ENCODE measurements around the gene MAP4K4.
"Not testable (repeated sequence)": the region's sequence is repeated elsewhere in the genome, so short reads cannot be mapped to it uniquely, and the experiment has no call there.

Gene MAP4K4

DNA sequence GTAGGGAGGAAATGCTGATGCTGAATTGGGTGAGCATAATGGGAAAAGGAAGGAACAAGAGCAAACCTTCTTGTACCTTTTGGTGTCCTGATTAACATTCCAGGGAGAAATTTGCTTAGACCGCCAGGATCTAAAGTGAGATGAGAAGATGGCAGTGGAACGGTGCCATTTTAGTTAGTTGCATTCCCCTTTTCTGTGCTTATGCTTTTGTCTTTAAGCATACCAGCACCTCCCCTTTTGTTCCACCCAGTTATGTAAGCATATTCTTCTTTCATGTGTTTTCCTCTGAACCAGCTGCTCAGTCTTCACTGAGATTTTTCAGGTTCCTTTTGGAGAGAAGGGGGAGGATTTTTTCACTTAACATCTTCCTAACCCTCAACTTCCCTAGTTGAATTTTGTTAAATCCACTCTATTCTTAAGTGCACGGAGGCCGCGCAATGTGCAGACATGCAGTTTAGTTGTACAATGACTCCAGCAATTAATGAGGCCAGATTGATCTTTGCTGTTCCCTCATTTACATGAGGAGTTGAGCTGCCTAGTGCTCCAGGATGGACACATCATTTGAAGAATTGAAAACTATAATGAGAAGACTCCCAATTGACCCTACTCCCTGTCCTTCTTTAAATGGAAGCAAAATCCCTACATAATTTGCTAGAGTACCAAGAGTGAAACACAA, 73.9 kb downstream of the MAP4K4 start:
- DNase-seq: no peak

DNA sequence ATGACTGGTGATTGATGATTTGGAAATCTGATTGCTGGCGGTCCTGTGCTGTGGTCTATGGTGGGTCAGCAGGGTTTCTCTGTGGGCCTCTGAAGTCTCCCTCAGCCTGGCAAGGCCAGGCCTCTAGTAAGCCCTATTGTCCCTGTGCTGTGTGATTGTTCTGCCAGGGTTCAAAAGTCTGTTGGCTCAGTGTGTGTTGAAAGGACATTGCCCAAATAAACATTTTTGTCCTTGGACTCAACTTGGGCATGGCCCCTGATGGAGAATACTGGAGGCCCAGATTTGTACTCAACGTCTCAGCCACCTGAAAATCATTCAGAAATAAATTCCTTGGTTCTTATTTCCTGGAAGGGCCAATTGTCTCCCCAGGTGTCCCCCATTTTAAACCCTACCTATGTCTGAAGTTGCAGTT, 74.4 kb downstream of the MAP4K4 start:
- no peak for DNase-seq

DNA sequence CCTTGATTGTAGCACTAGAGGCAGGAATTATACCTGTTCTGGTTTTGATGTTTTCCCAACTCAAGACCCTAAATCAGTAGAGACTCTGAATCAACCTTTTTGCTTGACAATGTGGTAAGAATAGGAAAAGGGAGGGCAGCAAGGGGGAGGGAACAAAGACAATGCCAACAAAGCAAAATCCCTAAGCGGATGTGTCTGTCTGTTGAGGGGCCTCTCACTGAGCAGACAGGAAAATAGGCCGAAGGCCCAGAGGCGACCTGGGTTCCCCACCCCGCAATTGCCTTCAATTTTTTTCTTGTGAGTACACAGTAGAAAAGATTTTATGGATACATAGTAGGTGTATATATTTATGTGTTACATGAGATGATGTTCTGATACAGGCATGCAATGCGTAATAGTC, 75.6 kb downstream of the MAP4K4 start:
- no peak for DNase-seq

DNA sequence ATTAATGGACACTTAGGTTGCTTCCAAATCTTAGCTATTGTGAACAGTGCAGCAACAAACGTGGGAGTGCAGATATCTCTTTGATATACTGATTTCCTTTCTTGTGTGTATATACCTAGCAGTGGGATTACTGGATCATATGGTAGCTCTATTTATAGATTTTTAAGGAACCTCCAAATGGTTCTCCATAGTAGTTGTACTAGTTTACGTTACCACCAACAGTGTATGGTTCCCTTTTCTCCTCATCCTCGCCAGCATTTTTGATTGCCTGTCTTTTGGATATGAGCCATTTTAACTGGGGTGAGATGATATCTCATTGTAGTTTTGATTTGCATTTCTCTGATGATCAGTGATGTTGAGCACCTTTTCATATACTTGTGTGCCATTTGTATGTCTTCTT, 76.5 kb downstream of the MAP4K4 start:
- not testable (repeated sequence) for DNase-seq

DNA sequence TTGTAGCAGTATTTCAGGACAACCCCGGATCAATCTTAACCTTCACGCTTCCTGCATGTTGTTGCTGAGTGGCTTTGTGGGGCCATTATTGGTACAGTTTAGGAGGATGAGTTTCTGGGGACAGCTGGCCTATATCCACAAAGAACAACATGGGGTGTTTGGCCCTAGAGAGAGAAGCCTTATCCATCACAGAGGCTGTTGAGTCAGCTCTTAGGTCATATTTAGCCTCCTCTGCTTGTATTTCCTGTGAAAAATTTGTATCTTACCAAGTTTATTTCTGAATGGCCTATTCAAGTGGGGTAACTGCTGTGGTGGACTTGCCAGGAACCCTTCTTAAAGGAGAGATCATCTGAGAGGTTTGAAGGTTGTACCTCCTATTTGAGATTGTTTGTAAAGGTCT, 77.6 kb downstream of the MAP4K4 start:
- DNase-seq: no peak

DNA sequence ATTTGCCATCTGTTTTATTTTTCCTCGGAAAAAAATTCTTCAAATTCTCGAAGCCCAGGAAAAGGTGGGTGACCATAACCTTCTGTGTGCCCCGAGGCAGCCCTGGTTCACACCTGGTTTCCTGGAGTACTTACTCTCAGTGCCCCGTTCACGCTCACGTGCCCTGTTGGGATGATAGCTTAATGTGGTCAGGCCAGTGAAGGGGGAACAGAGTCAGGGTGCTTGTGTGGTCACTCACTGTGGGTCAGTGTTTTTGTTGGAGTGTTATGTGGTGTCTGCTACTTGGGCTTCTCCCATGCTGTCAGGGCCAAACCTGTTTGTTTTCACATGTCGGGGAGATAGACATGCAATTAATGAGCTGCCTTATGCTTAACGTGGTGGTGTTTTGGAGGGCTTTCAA, 78.1 kb downstream of the MAP4K4 start:
- no peak for DNase-seq

DNA sequence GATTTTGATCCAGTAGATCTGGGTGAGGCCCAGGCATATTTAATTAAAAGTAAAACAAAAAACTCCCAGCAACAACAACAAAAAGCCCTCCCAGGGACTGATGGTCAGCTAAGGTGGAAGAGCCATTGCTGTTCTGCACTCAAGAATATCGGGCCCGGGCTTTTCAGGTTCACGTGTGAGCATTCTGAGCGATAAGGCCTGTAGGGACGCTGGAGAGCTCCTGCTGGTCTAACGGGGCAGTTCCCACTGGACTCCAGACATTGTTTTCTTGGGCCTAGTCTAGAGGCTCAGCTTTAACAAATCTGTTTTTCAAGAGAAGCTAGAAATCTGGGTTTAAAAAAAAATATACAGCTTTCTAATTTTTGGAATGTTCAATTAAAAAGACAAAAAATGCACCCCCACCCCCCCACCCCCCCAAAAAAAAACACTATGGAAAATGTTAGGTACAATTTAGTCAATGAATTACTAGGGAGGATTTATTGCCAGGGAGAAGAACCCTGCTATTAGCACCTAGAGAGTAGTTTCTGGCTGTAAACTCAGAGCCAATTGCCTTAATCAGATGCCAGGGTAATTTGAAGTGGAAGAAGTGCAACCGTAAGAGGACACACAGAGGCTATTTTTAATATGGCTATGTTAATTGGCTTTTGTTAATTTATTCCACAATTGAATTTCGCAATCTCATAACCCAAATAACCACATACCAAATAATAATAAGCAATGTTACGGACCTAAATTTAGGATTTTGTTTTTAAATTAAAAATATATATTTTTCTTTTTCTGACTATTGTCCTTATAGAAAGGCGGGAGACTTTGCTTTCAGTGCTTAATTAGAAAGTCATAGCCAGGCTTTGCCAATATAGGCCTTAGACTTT, 78.9 kb downstream of the MAP4K4 start:
- no peak for DNase-seq

DNA sequence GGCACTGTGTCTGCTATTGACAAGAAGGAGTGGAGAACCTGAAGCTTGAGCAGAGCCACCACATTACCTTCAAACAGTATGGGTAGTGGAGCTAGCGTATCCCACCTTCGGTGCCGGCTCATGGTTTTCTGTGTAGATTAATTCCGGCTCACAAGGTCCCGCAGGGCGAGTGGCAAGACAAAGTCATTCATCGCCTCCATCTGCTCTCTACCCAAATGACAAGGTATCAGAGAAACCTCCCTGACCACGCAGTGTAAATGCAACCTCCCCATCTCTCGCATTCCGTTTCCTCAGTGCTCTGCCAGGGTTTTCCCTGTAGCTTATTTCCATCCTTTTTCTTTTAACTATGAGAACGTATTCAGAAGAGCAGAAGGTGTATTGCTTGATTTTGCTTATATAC, 79.8 kb downstream of the MAP4K4 start:
- DNase-seq: no peak

DNA sequence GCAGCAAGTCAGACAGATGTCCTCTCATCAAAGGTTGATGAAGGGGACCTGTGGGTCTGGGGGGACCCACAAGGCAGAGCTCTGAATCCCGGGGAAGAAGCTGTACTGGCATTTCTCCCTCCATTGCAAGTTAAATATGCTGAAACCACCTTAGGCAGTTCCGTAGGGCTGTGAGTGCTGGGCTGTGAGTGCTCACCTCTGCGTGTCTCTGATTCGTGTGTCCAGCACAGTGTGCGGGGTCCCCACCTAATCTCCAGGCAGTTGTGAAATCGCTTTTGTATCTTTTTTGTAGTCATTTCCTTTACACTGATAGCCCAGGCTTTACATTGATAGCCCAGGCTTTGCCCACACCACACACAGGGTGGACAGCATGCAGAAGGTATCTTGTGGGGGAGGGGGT, 80.6 kb downstream of the MAP4K4 start:
- no peak for DNase-seq

DNA sequence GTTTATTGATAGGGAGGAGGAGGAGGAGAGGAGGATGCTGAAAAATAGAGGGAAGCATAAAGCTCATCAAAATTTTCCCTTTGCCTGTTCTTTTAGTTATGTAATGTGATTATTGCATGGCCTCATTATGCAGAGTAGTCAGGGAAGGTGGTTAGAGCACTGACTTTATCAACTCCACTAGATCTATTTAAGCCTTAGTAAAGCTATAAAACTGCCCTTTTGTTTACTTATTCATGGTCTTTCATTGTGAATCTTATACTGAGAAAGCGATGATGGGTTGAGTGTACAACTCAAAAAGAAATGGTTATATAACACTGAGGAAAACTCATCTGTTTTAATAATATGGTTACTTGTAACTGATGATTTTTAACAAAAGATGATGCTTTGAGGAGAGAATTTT, 81.7 kb downstream of the MAP4K4 start:
- DNase-seq: no peak

DNA sequence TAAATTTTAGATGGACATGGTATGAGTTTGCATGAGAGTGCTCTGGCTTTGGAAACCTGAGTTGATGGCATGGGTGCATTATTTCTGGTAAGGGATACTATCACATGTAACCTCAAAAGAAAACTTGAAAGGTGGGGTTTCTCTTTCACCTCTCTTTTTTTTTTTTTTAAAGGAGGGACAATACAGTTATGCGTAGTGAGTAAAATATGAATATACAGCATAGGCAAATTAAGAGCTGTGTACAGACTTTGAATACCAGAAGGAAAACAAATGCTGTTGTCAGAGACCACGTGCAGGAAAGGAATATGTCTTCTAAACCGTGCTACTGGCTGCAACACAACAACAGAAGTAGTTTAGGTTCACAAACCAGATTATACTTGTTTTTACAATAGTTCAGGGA, 82.1 kb downstream of the MAP4K4 start:
- DNase-seq: no peak

DNA sequence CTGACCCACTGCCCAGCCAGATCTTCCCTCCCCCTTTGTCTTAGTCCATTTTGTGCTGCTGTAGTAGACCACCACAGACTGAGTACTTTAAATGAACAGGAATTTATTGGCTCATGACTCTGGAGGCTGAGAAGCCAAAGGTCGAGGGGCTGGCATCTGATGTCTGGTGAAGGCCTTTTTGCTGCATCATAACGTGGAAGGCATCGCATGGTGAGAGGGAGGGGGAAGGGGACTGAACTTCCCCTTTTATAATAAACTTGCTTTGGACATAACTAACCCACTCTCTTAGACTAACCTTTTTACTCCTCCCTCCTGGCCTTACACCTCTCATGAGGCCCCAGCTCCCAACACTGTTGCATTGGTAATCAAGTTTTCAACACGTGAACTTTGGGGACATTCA, 83.8 kb downstream of the MAP4K4 start:
- peak; percentile 27 for DNase-seq

DNA sequence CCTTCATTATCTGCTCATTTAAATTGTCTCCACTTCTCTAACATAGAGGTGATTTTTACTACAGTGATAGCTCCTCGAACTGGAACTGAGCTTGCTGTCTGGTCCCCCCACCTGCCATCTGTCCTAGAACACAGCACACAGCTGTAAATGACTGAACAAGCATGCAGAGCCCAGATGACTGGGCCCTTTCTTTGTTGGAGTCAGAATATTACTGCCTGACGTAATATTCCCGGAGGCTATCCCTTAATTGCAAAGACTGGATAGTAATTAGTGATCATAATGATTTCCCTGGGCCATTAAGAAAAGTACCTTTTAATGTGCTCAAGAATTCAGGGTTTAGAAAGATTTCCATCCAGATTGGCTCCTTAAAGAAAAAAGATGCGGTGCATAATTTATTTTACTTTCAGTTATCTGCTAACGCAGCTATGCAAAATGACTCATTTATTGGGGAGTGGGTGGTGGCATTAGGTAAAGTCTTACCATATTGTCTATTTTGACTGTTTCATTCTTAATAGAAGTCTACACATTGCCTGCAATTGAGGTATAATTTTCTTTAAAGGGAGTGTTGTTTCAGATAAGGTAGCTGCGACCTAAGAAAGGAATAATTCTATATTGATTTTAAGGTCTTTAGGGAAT, 84.4 kb downstream of the MAP4K4 start:
- no peak for DNase-seq

DNA sequence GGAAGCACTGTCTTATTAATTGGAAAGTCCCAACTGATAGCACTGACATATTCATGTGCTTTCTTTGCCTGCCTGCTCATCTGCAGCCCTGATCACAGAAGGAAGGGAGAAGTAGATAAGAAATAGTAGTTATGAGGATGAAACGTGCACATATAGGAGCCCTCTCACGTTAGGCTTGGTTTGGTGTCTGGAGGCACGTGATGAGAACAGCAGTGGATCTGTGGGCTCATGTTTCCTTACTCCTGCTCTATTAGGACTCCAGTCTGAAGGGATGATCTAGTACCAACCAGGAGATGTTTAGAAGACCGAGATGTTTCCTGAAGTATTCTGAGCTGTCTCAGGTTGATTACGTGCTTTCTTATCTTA, 84.9 kb downstream of the MAP4K4 start:
- no peak for DNase-seq

DNA sequence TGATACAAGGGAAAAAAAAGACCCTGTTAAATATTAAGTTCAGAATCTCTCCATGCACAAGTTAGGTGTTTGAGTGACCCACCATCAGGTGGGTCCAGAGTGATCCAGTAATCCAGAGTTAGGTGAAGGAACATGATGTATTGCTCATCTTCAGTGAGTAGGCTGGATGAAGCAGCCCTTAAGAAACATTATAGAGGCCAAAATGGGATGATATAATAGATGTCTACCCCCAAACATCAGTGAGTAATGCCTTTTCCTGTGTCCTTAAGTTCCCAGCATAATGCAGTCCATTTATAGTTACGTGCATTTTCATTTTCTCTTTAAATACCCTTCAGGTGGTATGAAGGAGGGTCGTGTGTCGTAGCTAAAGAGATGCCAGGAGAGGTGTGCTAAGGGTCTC, 89.6 kb downstream of the MAP4K4 start:
- DNase-seq: no peak

DNA sequence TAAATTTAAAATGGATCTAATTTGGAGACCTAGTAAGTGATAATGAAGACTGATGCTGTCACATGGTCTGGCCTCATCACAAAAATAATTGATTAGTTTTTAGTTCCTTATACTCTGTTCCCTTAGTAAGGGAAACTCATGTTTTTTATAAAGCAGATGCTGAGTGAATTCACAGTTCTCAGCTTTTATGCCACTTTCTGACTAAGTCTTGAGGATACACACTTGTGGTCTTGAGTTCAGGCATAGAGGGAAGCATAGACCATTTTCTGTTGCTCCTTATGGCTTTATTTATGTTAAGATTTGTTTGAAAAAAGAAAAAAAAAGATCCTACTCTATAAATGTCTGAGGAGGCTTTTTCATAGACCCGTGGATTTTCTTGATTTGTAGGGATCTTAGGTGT, 91.1 kb downstream of the MAP4K4 start:
- no peak for DNase-seq

DNA sequence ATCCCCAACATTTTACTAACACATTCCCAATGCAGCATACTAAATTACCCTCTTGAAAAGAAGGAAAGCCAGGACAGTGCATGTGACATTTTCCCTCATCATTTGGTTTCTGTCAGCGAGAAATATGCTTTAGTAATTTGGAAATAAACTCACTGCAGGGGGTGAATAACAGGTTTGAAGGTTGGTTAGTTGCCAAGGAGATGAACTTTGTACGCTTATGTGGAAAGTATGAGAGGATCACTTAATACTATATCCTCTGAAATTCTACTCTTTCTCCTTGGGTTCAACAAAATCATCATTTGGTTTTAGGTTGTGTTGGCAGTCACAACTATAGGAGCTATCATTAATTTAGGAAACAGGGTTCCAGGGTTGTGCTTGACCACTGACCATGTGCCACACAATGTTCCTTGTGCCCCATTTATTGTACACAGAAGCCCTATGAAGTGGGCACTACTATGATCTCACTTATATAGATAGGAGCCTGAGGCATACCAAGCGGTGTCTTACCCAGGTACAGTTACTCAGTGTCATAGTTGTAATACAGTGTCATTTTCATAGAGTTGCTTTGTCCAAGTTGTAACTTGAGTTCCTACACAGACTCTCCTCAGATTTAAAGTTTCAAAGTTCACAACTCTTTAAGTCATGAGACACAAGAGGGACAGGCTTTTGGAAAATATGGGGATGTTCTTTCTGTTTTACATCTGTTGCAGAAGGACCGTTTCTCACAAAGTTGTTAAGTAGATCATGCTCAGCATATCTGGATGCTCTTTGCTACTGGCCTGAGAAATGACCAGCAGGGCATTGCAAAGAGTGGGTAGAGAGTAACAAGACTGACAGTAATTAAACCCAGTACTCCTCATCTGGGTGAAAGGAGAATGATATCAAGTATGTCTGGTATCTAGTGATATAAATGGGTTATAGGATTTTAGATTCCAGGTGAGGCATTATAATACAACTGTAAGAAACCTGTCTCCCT, 91.8 kb downstream of the MAP4K4 start:
- no peak for DNase-seq

DNA sequence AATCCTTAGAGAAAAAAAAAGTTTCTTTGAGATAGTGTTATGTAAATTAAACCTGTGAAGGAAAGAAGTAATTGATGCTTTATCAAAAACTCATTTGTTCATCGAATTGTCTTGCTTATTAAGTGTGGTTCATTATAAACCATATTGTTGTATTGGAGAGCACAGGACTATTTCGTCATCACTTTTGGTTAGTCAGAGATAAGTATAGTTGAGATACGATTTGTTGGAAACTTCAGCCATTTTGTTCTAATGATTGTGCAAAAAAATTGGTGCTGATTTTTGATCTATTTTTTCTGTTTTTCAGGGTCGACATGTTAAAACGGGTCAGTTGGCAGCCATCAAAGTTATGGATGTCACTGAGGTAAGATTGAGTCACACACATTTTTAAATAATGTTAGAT, 92.9 kb downstream of the MAP4K4 start:
- DNase-seq: no peak

DNA sequence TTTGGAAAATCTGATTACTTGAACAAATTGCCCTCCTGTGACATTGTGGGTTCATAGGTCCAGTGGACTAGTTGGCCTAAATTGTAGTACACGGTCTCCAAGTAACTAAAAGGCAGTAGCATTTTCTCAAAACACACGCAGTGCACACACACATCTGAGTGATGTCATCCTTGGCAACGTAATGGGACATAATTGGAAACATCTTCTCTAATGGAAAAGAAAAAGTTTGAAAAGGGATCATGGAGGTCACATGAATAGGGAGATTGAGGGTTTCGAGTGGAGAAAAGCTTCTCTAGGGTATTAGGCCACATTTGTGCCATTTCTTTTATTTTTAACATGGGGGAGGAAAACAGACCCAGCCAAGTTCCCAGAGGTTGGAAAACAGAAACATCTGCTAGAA, 93.3 kb downstream of the MAP4K4 start:
- DNase-seq: no peak

DNA sequence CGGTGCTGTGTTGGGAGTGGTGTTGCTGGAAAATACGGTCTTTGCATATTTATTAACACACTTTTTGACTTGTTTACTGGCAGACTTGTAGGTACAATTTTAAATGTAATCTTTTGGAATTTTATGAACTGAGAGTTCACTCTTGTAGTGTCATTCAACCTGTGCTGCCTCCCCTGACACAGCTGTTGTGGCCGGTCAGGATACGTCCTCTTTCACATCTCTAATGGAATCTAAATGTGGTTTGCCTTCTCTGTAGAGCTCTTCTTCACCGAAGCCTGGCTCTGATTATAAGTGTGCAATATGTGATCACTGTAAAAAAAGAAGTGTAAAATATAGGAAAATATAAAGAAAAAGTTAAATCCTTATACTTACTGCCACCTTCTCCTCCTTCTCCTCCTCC, 94.7 kb downstream of the MAP4K4 start:
- DNase-seq: no peak

DNA sequence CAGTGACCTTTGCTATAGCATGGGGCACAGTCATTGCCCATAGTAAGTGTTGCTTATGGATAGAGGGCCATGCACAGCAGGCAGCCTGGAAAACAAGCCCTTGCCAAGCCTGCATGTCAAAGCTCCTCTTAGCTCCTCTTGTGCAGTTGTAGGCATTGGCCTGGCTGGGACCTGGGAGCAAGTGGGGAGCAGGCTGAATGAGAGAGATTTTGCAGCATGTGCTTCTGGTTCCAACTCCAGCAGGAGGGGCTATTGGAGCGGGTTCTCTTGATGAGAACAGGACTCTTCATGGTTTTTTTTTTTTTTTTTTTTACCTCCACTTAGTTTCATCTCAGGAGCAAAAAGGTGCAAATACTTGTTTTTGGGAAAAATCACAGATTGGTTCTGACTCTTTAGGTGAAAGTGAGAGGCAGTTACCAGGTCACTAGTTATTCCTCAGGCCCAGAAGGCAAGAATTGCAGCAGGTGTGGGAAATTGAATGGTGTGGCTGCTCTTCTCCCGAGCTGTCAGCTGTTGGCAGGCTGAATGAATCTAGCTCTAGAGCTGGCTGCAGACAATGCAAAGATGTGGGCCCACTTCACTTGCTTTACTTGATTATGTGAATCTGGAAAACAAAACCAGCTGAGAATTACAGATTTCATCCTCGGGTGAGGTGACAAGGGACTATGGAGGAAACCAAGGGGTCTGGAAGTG, 95.9 kb downstream of the MAP4K4 start:
- no peak for DNase-seq

DNA sequence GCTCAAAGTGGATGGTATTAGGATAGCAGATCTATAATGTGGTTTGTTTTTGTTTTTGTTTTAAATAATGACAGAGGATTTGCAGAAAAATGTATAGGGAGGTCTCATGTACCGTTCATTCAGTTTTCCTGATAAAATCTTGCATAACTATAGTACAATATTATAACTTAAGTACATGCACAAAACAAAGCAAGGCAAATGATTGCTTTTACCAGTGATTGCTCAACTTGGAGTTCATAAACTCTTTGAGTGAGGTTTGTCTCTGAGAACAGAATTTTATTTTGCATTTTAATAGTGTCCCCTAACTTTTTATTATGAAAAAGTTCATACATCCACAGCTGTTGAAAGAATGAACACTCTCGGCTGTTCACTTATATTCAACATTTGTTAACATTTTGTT, 96.6 kb downstream of the MAP4K4 start:
- no peak for DNase-seq

Measured in CD4-positive, alpha-beta T cell treated with Interleukin-15 for 1 hour (primary cell).